HG03469 (cell line): ENCODE measurements around the gene DENND4A.
"Not testable (repeated sequence)": the region's sequence is repeated elsewhere in the genome, so short reads cannot be mapped to it uniquely, and the experiment has no call there.

Experiments used
- ATAC-seq: cut with Tn5 transposase; IDR thresholded peaks from one replicate; pipeline ENCODE4 v1.9.1; 2021; ENCODE audit warnings: mild to moderate bottlenecking, moderate library complexity, moderate number of reproducible peaks; ENCODE audit not compliant: unreplicated experiment

Gene DENND4A

GRCh38 chr15:65819563-65819960 lies 27.5 kb upstream of the DENND4A start:
- no peak for ATAC-seq

- ATAC-seq: peak; percentile 59
Measured at GRCh38 chr15:65818927-65819562, 27.0 kb upstream of the DENND4A start.

DNA sequence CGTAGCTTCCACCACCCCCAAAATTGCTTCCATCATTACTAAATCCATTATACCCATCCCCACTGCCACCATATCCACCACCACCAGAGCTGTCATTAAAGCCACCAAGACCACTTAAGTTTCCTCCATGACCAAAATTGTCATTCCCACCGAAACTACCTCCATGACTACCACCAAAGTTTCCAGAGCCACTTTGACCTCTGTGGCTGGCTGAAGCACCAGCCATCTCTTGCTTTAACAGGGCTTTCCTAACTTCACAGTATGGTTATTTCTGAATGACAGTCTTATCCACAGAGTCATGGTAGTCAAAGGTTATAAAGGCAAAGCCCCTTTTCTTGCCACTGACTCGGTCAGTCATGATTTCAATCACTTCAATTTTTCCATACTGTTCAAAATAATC lies 24.3 kb upstream of the DENND4A start:
- ATAC-seq: no peak

GRCh38 chr15:65816008-65816407 lies 23.9 kb upstream of the DENND4A start:
- ATAC-seq: not testable (repeated sequence)

GRCh38 chr15:65814271-65814670 lies 22.2 kb upstream of the DENND4A start:
- not testable (repeated sequence) for ATAC-seq

DNA sequence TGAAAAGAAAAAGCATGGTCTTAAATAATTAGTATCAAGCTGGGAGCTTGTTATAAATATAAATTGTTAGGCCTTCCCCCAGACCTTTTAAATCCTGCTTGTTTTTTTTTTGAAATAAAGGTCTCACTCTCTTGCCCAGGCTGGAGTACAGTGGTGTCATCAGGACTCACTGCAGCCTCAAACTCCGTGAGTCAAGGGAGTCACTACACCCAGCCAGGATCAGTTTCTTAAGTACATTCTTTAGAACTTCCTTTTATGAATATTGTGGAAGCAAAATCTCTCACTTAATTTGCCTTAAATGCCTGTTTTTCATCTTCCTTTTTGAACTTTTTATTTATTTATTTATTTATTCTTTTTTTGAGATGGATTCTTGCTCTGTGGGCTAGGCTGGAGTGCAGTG lies 20.8 kb upstream of the DENND4A start:
- ATAC-seq: no peak

DNA sequence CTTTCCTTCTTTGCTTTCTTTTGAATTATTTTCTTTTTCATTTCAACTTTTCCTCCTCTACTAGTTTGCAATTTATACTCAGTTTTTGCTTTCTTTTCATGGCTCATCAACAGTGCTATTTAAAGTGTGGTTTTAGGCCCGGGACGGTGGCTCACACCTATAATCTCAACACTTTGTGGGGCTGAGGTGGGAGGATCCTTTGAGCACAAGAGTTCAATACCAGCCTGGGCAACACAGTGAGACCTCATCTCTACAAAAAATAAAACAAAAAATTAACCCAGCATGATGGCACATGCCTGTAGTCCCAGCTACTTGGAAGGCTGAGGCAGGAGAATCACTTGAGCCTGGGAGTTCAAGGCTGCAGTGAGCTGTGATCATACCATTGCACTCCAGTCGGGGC lies 20.4 kb upstream of the DENND4A start:
- ATAC-seq: no peak

- ATAC-seq: no peak
Measured at GRCh38 chr15:65811835-65812234, 19.7 kb upstream of the DENND4A start.

DNA sequence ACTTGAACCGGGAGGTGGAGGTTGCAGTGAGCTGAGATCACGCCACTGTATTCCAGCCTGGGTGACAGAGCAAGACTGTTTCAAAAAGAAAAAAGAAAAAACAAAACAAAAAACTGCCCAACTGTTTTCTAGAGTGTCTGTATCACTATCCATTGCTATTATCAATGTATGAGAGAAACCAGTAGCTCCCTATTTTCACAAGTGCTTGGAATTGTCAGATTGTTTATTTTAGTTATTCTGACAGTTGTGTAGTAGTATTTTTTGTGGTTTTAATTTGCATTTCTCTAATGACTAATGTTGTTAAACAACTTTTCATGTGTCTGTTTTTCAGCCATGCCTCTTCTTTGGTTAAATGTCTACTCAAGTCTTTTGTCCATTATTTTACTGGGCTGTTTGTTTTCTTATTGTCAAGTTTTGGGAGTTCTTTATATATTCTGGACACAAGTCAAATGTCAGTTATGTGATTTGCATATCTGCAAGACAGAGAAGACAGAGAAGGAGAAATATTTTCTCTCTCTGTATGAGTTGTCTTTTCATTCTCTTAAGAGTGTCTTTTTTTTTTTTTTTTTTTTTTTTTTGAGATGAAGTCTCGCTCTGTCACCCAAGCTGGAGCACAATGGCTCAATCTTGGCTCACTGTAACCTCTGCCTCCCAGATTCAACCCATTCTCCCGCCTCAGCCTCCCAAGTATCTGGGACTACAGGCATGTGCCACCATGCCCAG lies 19.1 kb upstream of the DENND4A start:
- ATAC-seq: not testable (repeated sequence)

- no peak for ATAC-seq
Measured at GRCh38 chr15:65806397-65806796, 14.3 kb upstream of the DENND4A start.

DNA sequence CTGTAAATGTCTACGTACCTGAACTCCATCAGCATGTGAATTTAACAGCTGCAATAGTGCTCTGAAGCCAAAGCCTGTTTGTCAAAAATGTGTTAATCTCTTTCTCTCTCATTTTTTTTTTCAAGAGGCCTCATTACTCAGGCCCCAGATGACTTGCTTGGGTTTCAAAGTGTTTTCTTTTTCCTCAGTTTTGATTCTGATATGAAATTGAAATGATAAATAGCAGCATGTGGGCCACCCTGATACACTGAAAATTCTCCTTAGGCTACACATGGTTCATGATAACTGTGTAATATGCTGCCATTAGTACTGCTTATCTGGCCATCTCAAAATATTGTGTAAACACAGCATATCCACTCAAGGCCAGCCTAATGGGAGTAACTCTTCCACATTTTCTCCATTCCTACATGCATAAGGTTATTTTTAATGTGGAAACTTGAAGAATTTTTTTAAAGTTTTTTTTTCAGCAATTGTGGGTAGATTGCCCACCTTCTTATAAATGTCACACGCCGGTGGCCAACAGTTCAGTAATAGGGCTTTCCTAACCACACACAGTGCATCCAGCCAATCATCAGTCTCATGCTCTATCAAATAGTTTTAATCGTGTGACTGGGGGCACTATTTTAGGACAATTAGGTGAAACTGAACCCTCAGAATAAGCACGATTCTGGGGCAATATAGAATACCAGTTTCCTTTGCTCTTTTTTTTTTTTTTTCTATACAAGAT lies 13.1 kb upstream of the DENND4A start:
- no peak for ATAC-seq

DNA sequence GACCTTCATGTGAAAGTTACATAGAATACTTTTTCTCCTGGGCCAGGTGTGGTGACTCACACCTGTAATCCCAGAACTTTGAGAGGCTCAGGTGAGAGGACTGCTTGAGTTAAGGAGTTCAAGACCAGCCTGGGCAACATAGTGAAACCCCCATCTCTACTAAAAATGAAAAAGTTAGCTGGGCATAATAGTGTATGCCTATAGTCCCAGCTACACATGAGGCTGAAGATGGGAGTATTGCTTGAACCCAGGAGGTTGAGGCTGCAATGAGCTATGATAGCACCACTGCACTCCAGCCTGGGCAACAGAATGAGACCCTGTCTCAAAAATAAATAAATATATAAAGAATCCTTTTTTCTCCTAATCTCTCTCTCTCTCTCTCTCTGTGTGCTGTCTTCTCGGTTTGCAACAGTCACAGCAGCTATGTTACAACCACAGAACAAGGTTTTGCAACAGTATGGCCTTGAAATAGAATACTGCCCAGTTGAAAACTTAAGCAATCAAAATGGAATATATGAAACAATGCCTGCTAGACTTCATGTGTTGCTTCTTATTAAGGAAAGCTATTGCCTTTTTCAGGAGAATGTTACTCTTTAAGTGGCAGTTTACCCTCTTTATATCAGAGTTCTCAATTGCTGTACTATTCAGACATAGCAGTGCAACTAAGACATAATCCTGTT lies 12.3 kb upstream of the DENND4A start:
- ATAC-seq: no peak

- no peak for ATAC-seq
Measured at GRCh38 chr15:65801229-65801805, 9.2 kb upstream of the DENND4A start.

- ATAC-seq: no peak
Measured at GRCh38 chr15:65796610-65797078, 4.6 kb upstream of the DENND4A start.

GRCh38 chr15:65795663-65796216 lies 3.6 kb upstream of the DENND4A start:
- no peak for ATAC-seq

GRCh38 chr15:65793818-65794104 lies 1.7 kb upstream of the DENND4A start:
- ATAC-seq: no peak

GRCh38 chr15:65792988-65793817 lies 1.1 kb upstream of the DENND4A start:
- no peak for ATAC-seq

GRCh38 chr15:65791335-65792137 lies 557 bp downstream of the DENND4A start:
- ATAC-seq: no peak

DNA sequence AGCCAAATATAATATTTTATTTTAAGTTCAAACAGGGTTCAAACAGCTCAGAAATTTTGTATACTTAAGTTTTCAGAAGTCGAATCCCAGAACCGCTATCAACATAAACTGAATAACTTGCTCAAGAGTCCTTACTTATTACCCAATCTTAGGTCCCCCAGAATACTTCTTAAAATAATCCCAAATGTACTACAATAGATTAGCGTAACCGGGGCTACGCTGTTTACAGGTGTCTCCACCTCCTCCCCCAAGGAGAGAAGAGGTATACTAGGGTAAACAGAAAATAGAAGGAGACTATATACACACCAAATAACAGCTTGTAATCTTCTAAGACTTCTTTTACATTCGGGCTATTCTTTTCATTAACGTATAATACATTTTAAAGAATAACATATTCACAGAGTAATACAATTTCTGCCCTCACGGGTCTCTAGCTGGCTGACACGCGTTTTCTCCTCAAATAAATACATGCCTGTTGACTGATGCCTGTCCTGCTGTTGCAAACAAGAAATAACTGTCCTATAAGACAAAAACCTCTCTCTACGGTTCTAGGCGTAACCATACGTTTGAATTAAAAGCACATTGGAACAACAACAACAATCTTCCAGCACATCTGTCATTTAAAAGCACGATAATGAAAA lies 1.3 kb downstream of the DENND4A start:
- no peak for ATAC-seq
